ENCODE measurements around the gene ENTPD2.

ENTPD2 gene

DNA sequence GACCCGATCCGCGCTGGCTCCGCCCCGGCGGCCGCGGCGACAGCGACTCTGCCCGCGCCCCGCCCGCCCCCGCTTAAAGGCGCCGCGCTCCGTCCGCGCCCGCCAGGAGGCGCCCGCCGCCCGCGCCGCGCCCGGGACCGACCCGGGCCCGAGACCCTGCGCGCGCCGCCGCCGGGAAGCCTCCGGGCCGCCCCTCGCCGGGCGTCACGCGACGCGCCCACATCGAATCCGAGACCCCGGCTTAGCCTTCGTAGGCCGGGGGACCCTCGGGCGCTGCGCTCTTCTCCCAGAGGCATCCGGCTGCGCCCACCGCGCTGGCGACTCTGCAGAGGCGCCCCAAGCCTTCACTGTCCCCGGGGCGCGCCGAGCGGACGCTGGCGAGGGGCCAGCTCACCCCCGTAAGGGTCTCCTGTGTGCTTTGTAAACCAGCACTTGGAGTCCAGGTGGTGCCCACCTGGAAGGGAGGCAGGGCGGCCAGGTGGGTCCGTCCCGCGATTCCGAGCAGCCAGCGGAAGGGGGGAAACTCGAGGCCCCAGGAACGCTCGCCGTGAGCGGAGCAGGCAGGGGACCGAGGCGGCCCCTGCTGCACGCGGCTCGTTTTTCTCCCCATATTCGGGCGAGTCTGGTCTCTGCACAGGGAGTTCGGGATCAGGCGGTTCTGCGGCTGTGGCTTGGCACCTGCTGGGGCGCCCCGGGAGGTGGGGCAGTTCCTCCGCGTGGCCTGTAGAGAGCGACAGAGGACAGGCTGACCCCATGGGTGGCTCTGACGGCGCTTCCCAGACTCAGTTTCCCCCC is 25.4 kb downstream of the ENTPD2 start:
- Histone ChIP-seq H3K27ac (ENCODE audit: low read length) (no peak overlapping the region), H3K36me3 (ENCODE audit: control insufficient read depth, insufficient read depth, low read length) (no peaks in the 10 kb centered on the region; the same call in 1 of the 2 replicates), H3K27me3 (ENCODE audit: control insufficient read depth, insufficient read depth, low read length) (no peaks in the 10 kb centered on the region; the same call in 1 of the 2 replicates), H3K9me3 (ENCODE audit: control insufficient read depth, insufficient read depth, low read length) (no peaks in the 10 kb centered on the region), H3K4me3 (ENCODE audit: low read length) (peak overlapping the region; percentile 42; the same call in 1 of the 2 replicates), H3K4me1 (ENCODE audit: control insufficient read depth, insufficient read depth, low read length) (peaks cover 2% of the 10 kb centered on the region)
- no CpG with 5 or more reads among the region's 98 CpGs for WGBS (ENCODE audit: insufficient coverage, insufficient read length)
- DNase-seq (ENCODE audit: low read depth, low spot score), result no peak

DNA sequence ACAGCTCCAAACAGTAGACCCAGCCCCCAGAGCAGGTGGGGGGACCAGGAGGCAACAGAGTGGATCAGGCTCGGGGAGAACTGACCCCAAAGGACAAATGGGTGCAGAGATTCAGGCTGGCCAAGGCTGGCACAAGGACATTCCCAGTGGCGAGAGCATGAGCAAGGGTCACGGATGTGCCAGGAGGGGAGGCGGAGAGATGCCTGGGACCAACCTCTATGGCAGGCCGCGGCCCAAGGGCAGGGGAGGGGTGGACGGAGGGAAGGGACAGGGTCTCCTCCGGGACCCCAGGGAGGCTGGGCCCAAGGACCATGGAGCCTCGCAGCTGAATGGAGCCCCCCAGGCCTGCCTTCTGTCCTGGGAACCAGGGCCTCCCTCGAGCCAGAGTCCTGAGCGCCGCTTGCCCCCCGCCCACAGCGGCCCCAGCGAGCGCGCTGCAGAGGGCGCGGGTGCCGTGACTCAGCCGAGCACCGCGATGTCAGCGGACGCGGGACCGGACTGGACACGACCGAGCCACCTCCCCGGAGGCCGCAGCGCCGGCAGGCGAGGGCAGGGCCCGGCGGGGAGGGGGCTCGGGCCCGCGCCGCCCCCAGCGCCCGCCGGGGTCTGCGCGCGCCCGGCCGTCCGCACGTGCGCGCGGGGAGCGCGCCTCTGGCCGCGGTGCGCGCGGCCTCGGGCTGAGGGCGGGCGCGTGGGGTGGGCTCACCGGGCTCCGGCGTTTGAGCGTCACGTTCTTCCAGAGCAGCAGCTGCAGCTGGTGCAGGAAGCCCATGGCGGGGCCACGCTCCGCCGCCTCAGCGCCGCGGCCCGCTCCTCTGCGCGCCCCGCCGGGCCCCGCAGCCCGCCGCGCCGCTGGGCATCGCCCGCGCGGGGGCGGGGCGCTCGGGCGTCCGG is 26.2 kb downstream of the ENTPD2 start, which contains the start of gene ABCA2:
Gene ABCA2, minus strand, starts transcription at position 869 of the 894 bp plus-strand sequence. Its CDS starts 97 bp downstream, at position 772.
- Histone ChIP-seq H3K36me3 (ENCODE audit: control insufficient read depth, insufficient read depth, low read length) (no peaks in the 10 kb centered on the region; the same call in 1 of the 2 replicates), H3K4me1 (ENCODE audit: control insufficient read depth, insufficient read depth, low read length) (peaks cover 2% of the 10 kb centered on the region), H3K4me3 (ENCODE audit: low read length) (peak within 1 kb of the TSS; percentile 42; the same call in 1 of the 2 replicates), H3K9me3 (ENCODE audit: control insufficient read depth, insufficient read depth, low read length) (no peaks in the 10 kb centered on the region), H3K27me3 (ENCODE audit: control insufficient read depth, insufficient read depth, low read length) (no peaks in the 10 kb centered on the region; the same call in 1 of the 2 replicates), H3K27ac (ENCODE audit: low read length) (no peak within 1 kb of the TSS)
- WGBS (ENCODE audit: insufficient coverage, insufficient read length), result no CpG with 5 or more reads among the region's 95 CpGs
- DNase-seq (ENCODE audit: low read depth, low spot score), result no peak

DNA sequence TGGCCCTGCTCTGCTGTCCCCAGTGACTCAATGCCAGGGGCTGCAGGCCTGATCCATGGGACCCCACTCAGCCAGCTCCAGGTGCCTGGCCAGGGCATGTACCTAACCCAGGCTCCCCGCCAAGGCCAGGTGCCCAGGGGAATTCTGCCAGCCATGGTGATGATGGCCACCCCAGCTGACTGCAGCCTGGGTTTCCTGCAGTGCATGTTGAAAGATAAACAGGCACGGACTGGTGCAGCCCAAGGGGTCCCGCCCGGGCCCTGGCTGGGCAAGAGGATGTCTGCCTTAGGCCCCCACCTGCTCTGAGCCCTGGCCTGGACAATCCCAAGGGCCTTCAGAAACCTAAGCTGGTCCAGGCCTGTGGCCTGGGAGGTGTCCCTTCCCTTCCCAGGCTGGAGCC is 27.0 kb downstream of the ENTPD2 start:
- DNase-seq (ENCODE audit: low read depth, low spot score), result no peak
- H3K4me1 ChIP-seq (ENCODE audit: control insufficient read depth, insufficient read depth, low read length), result peaks cover 5% of the 10 kb centered on the region
- H3K36me3 ChIP-seq (ENCODE audit: control insufficient read depth, insufficient read depth, low read length), result no peaks in the 10 kb centered on the region; the same call in 1 of the 2 replicates
- no peak overlapping the region for H3K27ac ChIP-seq (ENCODE audit: low read length)
- no peak overlapping the region for H3K4me3 ChIP-seq (ENCODE audit: low read length)
- WGBS (ENCODE audit: insufficient coverage, insufficient read length), result no CpG with 5 or more reads among the region's 4 CpGs
- no peaks in the 10 kb centered on the region; the same call in 1 of the 2 replicates for H3K27me3 ChIP-seq (ENCODE audit: control insufficient read depth, insufficient read depth, low read length)
- H3K9me3 ChIP-seq (ENCODE audit: control insufficient read depth, insufficient read depth, low read length), result no peaks in the 10 kb centered on the region

GRCh38 chr9:137026384-137026783 is 27.5 kb downstream of the ENTPD2 start:
- Histone ChIP-seq H3K27ac (ENCODE audit: low read length) (no peak overlapping the region), H3K4me1 (ENCODE audit: control insufficient read depth, insufficient read depth, low read length) (peaks cover 5% of the 10 kb centered on the region), H3K9me3 (ENCODE audit: control insufficient read depth, insufficient read depth, low read length) (no peaks in the 10 kb centered on the region), H3K36me3 (ENCODE audit: control insufficient read depth, insufficient read depth, low read length) (no peaks in the 10 kb centered on the region; the same call in 1 of the 2 replicates), H3K27me3 (ENCODE audit: control insufficient read depth, insufficient read depth, low read length) (no peaks in the 10 kb centered on the region; the same call in 1 of the 2 replicates), H3K4me3 (ENCODE audit: low read length) (no peak overlapping the region)
- no peak for DNase-seq (ENCODE audit: low read depth, low spot score)
- WGBS (ENCODE audit: insufficient coverage, insufficient read length), result no CpG with 5 or more reads among the region's 2 CpGs

- no CpG with 5 or more reads among the region's 21 CpGs for WGBS (ENCODE audit: insufficient coverage, insufficient read length)
- no peaks in the 10 kb centered on the region; the same call in 1 of the 2 replicates for H3K27me3 ChIP-seq (ENCODE audit: control insufficient read depth, insufficient read depth, low read length)
- H3K9me3 ChIP-seq (ENCODE audit: control insufficient read depth, insufficient read depth, low read length), result no peaks in the 10 kb centered on the region
- H3K27ac ChIP-seq (ENCODE audit: low read length), result no peak overlapping the region
- no peak for DNase-seq (ENCODE audit: low read depth, low spot score)
- H3K36me3 ChIP-seq (ENCODE audit: control insufficient read depth, insufficient read depth, low read length), result no peaks in the 10 kb centered on the region; the same call in 1 of the 2 replicates
- peaks cover 5% of the 10 kb centered on the region for H3K4me1 ChIP-seq (ENCODE audit: control insufficient read depth, insufficient read depth, low read length)
- H3K4me3 ChIP-seq (ENCODE audit: low read length), result no peak overlapping the region
These were observed 28.3 kb downstream of the ENTPD2 start for GRCh38 chr9:137025517-137025966.

- Histone ChIP-seq H3K9me3 (ENCODE audit: control insufficient read depth, insufficient read depth, low read length) (no peaks in the 10 kb centered on the region), H3K4me1 (ENCODE audit: control insufficient read depth, insufficient read depth, low read length) (peaks cover 3% of the 10 kb centered on the region), H3K4me3 (ENCODE audit: low read length) (no peak overlapping the region), H3K27me3 (ENCODE audit: control insufficient read depth, insufficient read depth, low read length) (no peaks in the 10 kb centered on the region; the same call in 1 of the 2 replicates), H3K36me3 (ENCODE audit: control insufficient read depth, insufficient read depth, low read length) (no peaks in the 10 kb centered on the region; the same call in 1 of the 2 replicates), H3K27ac (ENCODE audit: low read length) (no peak overlapping the region)
- no CpG with 5 or more reads among the region's 15 CpGs for WGBS (ENCODE audit: insufficient coverage, insufficient read length)
- no peak for DNase-seq (ENCODE audit: low read depth, low spot score)
These were observed 30.3 kb downstream of the ENTPD2 start for GRCh38 chr9:137023583-137023991.

GRCh38 chr9:137023157-137023556 is 30.7 kb downstream of the ENTPD2 start:
- no peak overlapping the region for H3K27ac ChIP-seq (ENCODE audit: low read length)
- no peaks in the 10 kb centered on the region; the same call in 1 of the 2 replicates for H3K27me3 ChIP-seq (ENCODE audit: control insufficient read depth, insufficient read depth, low read length)
- no CpG with 5 or more reads among the region's 7 CpGs for WGBS (ENCODE audit: insufficient coverage, insufficient read length)
- H3K36me3 ChIP-seq (ENCODE audit: control insufficient read depth, insufficient read depth, low read length), result no peaks in the 10 kb centered on the region; the same call in 1 of the 2 replicates
- no peak overlapping the region for H3K4me3 ChIP-seq (ENCODE audit: low read length)
- no peaks in the 10 kb centered on the region for H3K9me3 ChIP-seq (ENCODE audit: control insufficient read depth, insufficient read depth, low read length)
- no peak for DNase-seq (ENCODE audit: low read depth, low spot score)
- H3K4me1 ChIP-seq (ENCODE audit: control insufficient read depth, insufficient read depth, low read length), result peaks cover 3% of the 10 kb centered on the region

DNA sequence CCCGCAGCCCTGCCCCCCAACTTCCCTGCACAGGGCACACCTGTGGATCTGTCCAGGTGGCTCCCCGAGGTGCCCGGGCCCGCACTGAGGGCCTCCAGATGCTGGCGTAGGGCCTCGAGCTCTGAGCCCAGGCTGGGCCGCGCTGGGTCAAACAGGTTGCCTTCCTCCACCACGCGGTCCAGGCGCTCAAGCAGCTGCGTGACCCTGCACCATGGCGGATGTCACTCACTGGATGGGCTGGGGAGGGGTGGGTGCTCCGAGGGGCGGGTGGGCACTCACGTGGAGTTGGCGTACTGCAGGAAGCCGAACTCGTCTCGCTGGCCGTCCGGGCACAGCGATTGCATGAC is 31.2 kb downstream of the ENTPD2 start:
- Histone ChIP-seq H3K36me3 (ENCODE audit: control insufficient read depth, insufficient read depth, low read length) (no peaks in the 10 kb centered on the region; the same call in 1 of the 2 replicates), H3K27ac (ENCODE audit: low read length) (no peak overlapping the region), H3K27me3 (ENCODE audit: control insufficient read depth, insufficient read depth, low read length) (no peaks in the 10 kb centered on the region; the same call in 1 of the 2 replicates), H3K4me3 (ENCODE audit: low read length) (no peak overlapping the region), H3K4me1 (ENCODE audit: control insufficient read depth, insufficient read depth, low read length) (peaks cover 3% of the 10 kb centered on the region), H3K9me3 (ENCODE audit: control insufficient read depth, insufficient read depth, low read length) (no peaks in the 10 kb centered on the region)
- no CpG with 5 or more reads among the region's 23 CpGs for WGBS (ENCODE audit: insufficient coverage, insufficient read length)
- DNase-seq (ENCODE audit: low read depth, low spot score), result no peak

GRCh38 chr9:137021979-137022661 is 31.7 kb downstream of the ENTPD2 start:
- H3K9me3 ChIP-seq (ENCODE audit: control insufficient read depth, insufficient read depth, low read length), result no peaks in the 10 kb centered on the region
- peak; percentile 81 for DNase-seq (ENCODE audit: low read depth, low spot score)
- WGBS (ENCODE audit: insufficient coverage, insufficient read length), result no CpG with 5 or more reads among the region's 30 CpGs
- no peak overlapping the region for H3K4me3 ChIP-seq (ENCODE audit: low read length)
- H3K27me3 ChIP-seq (ENCODE audit: control insufficient read depth, insufficient read depth, low read length), result no peaks in the 10 kb centered on the region
- H3K4me1 ChIP-seq (ENCODE audit: control insufficient read depth, insufficient read depth, low read length), result peaks cover 3% of the 10 kb centered on the region
- no peak overlapping the region for H3K27ac ChIP-seq (ENCODE audit: low read length)
- H3K36me3 ChIP-seq (ENCODE audit: control insufficient read depth, insufficient read depth, low read length), result no peaks in the 10 kb centered on the region; the same call in 1 of the 2 replicates

Measured in iPS DF 6.9 (cell line).